Epithelial cell of esophagus (primary cell): Measurements from ENCODE around the gene GIT1.

Experiments
- DNase-seq: peaks from one replicate; pipeline ENCODE4 v3.0.0; 2010; ENCODE audit warnings: low read depth
- H3K4me3 ChIP-seq: 2 replicates; pipeline ENCODE4 v1.5.1; 2011; ENCODE audit warnings: mild to moderate bottlenecking, low read length, control low read depth
- TF ChIP-seq, protein P1 (sequence below): IDR thresholded peaks from 2 replicates; pipeline ENCODE4 v1.5.1; 2011; ENCODE audit warnings: low read depth, mild to moderate bottlenecking, low read length, control low read depth, inconsistent platforms; ENCODE audit not compliant: insufficient read depth; ENCODE audit errors: missing control alignments

The GIT1 gene

DNA sequence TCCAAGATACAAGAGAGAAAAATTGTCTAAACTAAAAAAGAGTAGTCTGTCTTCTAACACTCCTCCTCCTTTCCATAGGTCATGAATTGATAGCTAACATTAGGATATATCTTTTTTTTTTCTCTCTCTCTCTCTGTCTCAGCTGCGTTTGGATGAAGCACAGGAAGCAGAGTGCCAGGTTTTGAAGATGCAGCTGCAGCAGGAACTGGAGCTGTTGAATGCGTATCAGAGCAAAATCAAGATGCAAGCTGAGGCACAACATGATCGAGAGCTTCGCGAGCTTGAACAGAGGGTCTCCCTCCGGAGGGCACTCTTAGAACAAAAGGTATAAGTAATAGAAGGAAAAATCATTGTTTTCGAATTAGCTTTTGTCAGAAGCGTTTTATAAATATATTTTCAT lies 55.5 kb downstream of the GIT1 start:
- no peak for DNase-seq
- no peak overlapping the region for H3K4me3 ChIP-seq
- TF ChIP-seq, protein P1, sequence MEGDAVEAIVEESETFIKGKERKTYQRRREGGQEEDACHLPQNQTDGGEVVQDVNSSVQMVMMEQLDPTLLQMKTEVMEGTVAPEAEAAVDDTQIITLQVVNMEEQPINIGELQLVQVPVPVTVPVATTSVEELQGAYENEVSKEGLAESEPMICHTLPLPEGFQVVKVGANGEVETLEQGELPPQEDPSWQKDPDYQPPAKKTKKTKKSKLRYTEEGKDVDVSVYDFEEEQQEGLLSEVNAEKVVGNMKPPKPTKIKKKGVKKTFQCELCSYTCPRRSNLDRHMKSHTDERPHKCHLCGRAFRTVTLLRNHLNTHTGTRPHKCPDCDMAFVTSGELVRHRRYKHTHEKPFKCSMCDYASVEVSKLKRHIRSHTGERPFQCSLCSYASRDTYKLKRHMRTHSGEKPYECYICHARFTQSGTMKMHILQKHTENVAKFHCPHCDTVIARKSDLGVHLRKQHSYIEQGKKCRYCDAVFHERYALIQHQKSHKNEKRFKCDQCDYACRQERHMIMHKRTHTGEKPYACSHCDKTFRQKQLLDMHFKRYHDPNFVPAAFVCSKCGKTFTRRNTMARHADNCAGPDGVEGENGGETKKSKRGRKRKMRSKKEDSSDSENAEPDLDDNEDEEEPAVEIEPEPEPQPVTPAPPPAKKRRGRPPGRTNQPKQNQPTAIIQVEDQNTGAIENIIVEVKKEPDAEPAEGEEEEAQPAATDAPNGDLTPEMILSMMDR, result no peak

DNA sequence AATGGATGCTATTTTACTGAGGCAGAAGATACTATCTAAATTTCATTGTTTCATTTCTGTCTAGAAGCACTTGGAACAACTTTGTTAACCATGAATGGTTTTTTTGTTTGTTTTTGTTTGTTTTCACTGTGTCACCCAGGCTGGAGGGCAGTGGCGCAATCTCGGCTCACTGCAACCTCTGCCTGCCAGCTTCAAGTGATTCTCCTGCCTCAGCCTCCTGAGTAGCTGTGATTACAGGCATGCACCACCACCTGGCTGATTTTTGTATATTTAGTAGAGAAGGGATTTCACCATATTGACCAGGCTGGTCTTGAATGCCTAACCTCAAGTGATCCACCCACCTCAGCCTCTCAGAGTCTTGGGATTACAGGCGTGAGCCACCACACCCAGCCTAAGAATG lies 63.1 kb downstream of the GIT1 start:
- no peak overlapping the region for H3K4me3 ChIP-seq
- DNase-seq, result peak; percentile 17
- TF ChIP-seq, protein P1, result no peak

DNA sequence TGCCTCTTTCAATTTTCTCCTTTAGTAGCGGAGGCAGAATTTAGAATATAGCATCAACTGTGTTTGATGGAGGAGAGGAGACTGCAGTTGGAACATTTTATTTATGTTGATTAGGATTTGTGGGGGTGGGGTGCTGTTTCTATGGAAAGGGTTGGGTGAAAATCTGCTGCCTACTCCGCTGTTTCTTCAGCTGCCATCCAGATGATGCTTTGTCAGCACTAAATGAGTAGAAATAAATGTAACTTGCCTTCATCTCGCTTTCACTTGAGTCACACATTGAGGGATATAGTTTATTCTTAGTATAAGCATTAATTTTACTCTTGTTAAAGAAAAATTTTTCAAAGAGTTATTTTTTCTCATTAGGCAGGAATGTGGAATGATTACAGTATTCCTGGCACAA lies 64.8 kb downstream of the GIT1 start:
- DNase-seq, result no peak
- no peak overlapping the region for H3K4me3 ChIP-seq
- TF ChIP-seq, protein P1, result no peak
